ENCODE measurements around the gene CREBBP. TPM values are rescaled to one million over a fixed set of nuclear protein-coding genes. Genes with fewer than 3 reads are reported as not detected.

Gene CREBBP
- total RNA-seq, 2 experiments from 2014 or later, result 29.9 to 33.0 TPM

- Mint-ChIP-seq H3K36me3 (ENCODE audit: low read depth) (no peaks in the 10 kb centered on the region), H3K27ac (no peak overlapping the region), H3K4me3 (no peak overlapping the region), H3K4me1 (ENCODE audit: low read depth) (peaks cover 35% of the 10 kb centered on the region), H3K9me3 (no peaks in the 10 kb centered on the region), H3K27me3 (ENCODE audit: low read depth) (no peaks in the 10 kb centered on the region)
- intact Hi-C loops (cut with micrococcal nuclease), result no loop called here
- CTCF ChIA-PET, result no interaction called here
- no peak for DNase-seq
Observed at GRCh38 chr16:3842994-3843393, 37.5 kb downstream of the CREBBP start.

- intact Hi-C loops (cut with micrococcal nuclease), result no loop called here
- no peak overlapping the region for H3K4me3 Mint-ChIP-seq
- H3K9me3 Mint-ChIP-seq, result no peaks in the 10 kb centered on the region
- H3K27ac Mint-ChIP-seq, result no peak overlapping the region
- peaks cover 2% of the 10 kb centered on the region for H3K36me3 Mint-ChIP-seq (ENCODE audit: low read depth)
- H3K4me1 Mint-ChIP-seq (ENCODE audit: low read depth), result peaks cover 33% of the 10 kb centered on the region
- CTCF ChIA-PET, result no interaction called here
- no peaks in the 10 kb centered on the region for H3K27me3 Mint-ChIP-seq (ENCODE audit: low read depth)
- DNase-seq, result no peak
Observed at GRCh38 chr16:3841729-3842508, 38.6 kb downstream of the CREBBP start.

- CTCF ChIA-PET, result no interaction called here
- H3K27me3 Mint-ChIP-seq (ENCODE audit: low read depth), result no peaks in the 10 kb centered on the region
- peaks cover 6% of the 10 kb centered on the region for H3K36me3 Mint-ChIP-seq (ENCODE audit: low read depth)
- no peak overlapping the region for H3K27ac Mint-ChIP-seq
- peaks cover 17% of the 10 kb centered on the region for H3K4me1 Mint-ChIP-seq (ENCODE audit: low read depth)
- DNase-seq, result no peak
- peaks cover under 1% of the 10 kb centered on the region for H3K9me3 Mint-ChIP-seq
- intact Hi-C loops (cut with micrococcal nuclease), result no loop called here
- no peak overlapping the region for H3K4me3 Mint-ChIP-seq
Observed at GRCh38 chr16:3839402-3840184, 40.9 kb downstream of the CREBBP start.

- H3K4me1 Mint-ChIP-seq (ENCODE audit: low read depth), result peaks cover 18% of the 10 kb centered on the region
- no peaks in the 10 kb centered on the region for H3K27me3 Mint-ChIP-seq (ENCODE audit: low read depth)
Observed at GRCh38 chr16:3838600-3839401, 41.7 kb downstream of the CREBBP start.

GRCh38 chr16:3837851-3838586 lies 42.5 kb downstream of the CREBBP start:
- Mint-ChIP-seq H3K4me1 (ENCODE audit: low read depth) (peaks cover 15% of the 10 kb centered on the region), H3K4me3 (no peak overlapping the region), H3K9me3 (peaks cover 12% of the 10 kb centered on the region), H3K27ac (no peak overlapping the region), H3K36me3 (ENCODE audit: low read depth) (peaks cover 20% of the 10 kb centered on the region), H3K27me3 (ENCODE audit: low read depth) (no peaks in the 10 kb centered on the region)
- DNase-seq, result no peak
- intact Hi-C loops (cut with micrococcal nuclease), result no loop called here
- CTCF ChIA-PET, result no interaction called here

More at GRCh38 chr16:3838600-3839401, 41.7 kb downstream of the CREBBP start:
- Mint-ChIP-seq H3K27ac (no peak overlapping the region), H3K4me3 (no peak overlapping the region), H3K36me3 (ENCODE audit: low read depth) (peaks cover 12% of the 10 kb centered on the region), H3K9me3 (peaks cover 5% of the 10 kb centered on the region)
- intact Hi-C loops (cut with micrococcal nuclease), result no loop called here
- DNase-seq, result no peak
- CTCF ChIA-PET, result no interaction called here

- no peaks in the 10 kb centered on the region for H3K27me3 Mint-ChIP-seq (ENCODE audit: low read depth)
- CTCF ChIA-PET, result interaction anchor here (0.6 kb wide), 1 partner anchor 591 kb away, joined by 6 read pairs; no protein-coding TSS in a partner anchor
- no peak overlapping the region for H3K4me3 Mint-ChIP-seq
- DNase-seq, result no peak
- H3K27ac Mint-ChIP-seq, result no peak overlapping the region
- H3K36me3 Mint-ChIP-seq (ENCODE audit: low read depth), result peaks cover 31% of the 10 kb centered on the region
- H3K4me1 Mint-ChIP-seq (ENCODE audit: low read depth), result peaks cover 10% of the 10 kb centered on the region
- intact Hi-C loops (cut with micrococcal nuclease), result no loop called here
- peaks cover 20% of the 10 kb centered on the region for H3K9me3 Mint-ChIP-seq
Observed at GRCh38 chr16:3836641-3837040, 43.9 kb downstream of the CREBBP start.

- no peak overlapping the region for H3K4me3 Mint-ChIP-seq
- peaks cover 20% of the 10 kb centered on the region for H3K9me3 Mint-ChIP-seq
- H3K4me1 Mint-ChIP-seq (ENCODE audit: low read depth), result peaks cover 13% of the 10 kb centered on the region
- CTCF ChIA-PET, result interaction anchor here (0.6 kb wide), 1 partner anchor 12 kb away, joined by 3 read pairs; no protein-coding TSS in a partner anchor
- intact Hi-C loops (cut with micrococcal nuclease), result no loop called here
- H3K36me3 Mint-ChIP-seq (ENCODE audit: low read depth), result peaks cover 36% of the 10 kb centered on the region
- H3K27me3 Mint-ChIP-seq (ENCODE audit: low read depth), result no peaks in the 10 kb centered on the region
- no peak overlapping the region for H3K27ac Mint-ChIP-seq
- no peak for DNase-seq
Observed at GRCh38 chr16:3835089-3835602, 45.4 kb downstream of the CREBBP start.

- Mint-ChIP-seq H3K27ac (no peak overlapping the region), H3K4me1 (ENCODE audit: low read depth) (peaks cover 22% of the 10 kb centered on the region), H3K27me3 (ENCODE audit: low read depth) (no peaks in the 10 kb centered on the region), H3K9me3 (peaks cover 20% of the 10 kb centered on the region), H3K36me3 (ENCODE audit: low read depth) (peaks cover 39% of the 10 kb centered on the region), H3K4me3 (no peak overlapping the region)
- no peak for DNase-seq
- intact Hi-C loops (cut with micrococcal nuclease), result no loop called here
- CTCF ChIA-PET, result no interaction called here
Observed at GRCh38 chr16:3832668-3833067, 47.8 kb downstream of the CREBBP start.

GRCh38 chr16:3830625-3831254 lies 49.8 kb downstream of the CREBBP start:
- CTCF ChIA-PET, result no interaction called here
- Mint-ChIP-seq H3K4me3 (no peak overlapping the region), H3K4me1 (ENCODE audit: low read depth) (peaks cover 39% of the 10 kb centered on the region), H3K27ac (no peak overlapping the region), H3K36me3 (ENCODE audit: low read depth) (peaks cover 33% of the 10 kb centered on the region), H3K9me3 (peaks cover 20% of the 10 kb centered on the region), H3K27me3 (ENCODE audit: low read depth) (no peaks in the 10 kb centered on the region)
- intact Hi-C loops (cut with micrococcal nuclease), result no loop called here
- no peak for DNase-seq

- Mint-ChIP-seq H3K27me3 (ENCODE audit: low read depth) (no peaks in the 10 kb centered on the region), H3K4me3 (no peak overlapping the region), H3K27ac (no peak overlapping the region), H3K9me3 (peaks cover 20% of the 10 kb centered on the region), H3K36me3 (ENCODE audit: low read depth) (peaks cover 33% of the 10 kb centered on the region), H3K4me1 (ENCODE audit: low read depth) (peaks cover 47% of the 10 kb centered on the region)
- no peak for DNase-seq
- intact Hi-C loops (cut with micrococcal nuclease), result no loop called here
- CTCF ChIA-PET, result no interaction called here
Observed at GRCh38 chr16:3829631-3830536, 50.6 kb downstream of the CREBBP start.

GRCh38 chr16:3825940-3826339 lies 54.6 kb downstream of the CREBBP start:
- Mint-ChIP-seq H3K4me3 (no peak overlapping the region), H3K4me1 (ENCODE audit: low read depth) (peaks cover 79% of the 10 kb centered on the region), H3K27ac (no peak overlapping the region), H3K27me3 (ENCODE audit: low read depth) (no peaks in the 10 kb centered on the region), H3K36me3 (ENCODE audit: low read depth) (peaks cover 3% of the 10 kb centered on the region), H3K9me3 (no peaks in the 10 kb centered on the region)
- DNase-seq, result no peak
- CTCF ChIA-PET, result no interaction called here
- intact Hi-C loops (cut with micrococcal nuclease), result no loop called here

Measured in activated naive CD4-positive, alpha-beta T cell treated with anti-CD3 and anti-CD28 coated beads for 36 hours (primary cell).